Measurements from ENCODE around the gene DNER.

GRCh38 chr2:229712136-229712535, 2.2 kb downstream of the DNER start:
- no peak for TF ChIP-seq FOXA2 (IDR thresholded peaks at IDR 0.05)
- TF ChIP-seq CTCF (IDR thresholded peaks at IDR 0.05; ENCODE audit: low read depth, low read length, missing input control) = no peak
- TF ChIP-seq JUND (IDR thresholded peaks at IDR 0.05) = no peak
- no peak for TF ChIP-seq GABPA (IDR thresholded peaks at IDR 0.05 in 1 of 2, conservative IDR thresholded peaks at IDR 0.05 in 1 of 2)
- no peak for TF ChIP-seq RAD21 (IDR thresholded peaks at IDR 0.05)
- TF ChIP-seq ZBTB33 (IDR thresholded peaks at IDR 0.05) = no peak
- no peak for TF ChIP-seq SP1 (IDR thresholded peaks at IDR 0.05)
- no peak for TF ChIP-seq REST (IDR thresholded peaks at IDR 0.05)
- TF ChIP-seq HNF4G (IDR thresholded peaks at IDR 0.05) = no peak
- TF ChIP-seq HNF4A (conservative IDR thresholded peaks at IDR 0.05) = no peak
